ENCODE measurements around the gene HMGN1.
A peak's percentile ranks its signal among the peaks of the same experiment; 100 is the strongest.

Gene HMGN1

GRCh38 chr21:39332175-39332574 is 16.7 kb downstream of the HMGN1 start:
- no peak for TF ChIP-seq CTCF (IDR thresholded peaks at IDR 0.05)
- no peak overlapping the region for H3K4me3 ChIP-seq
- H3K27ac ChIP-seq, result no peak overlapping the region
- no peak for DNase-seq (ENCODE audit: low spot score)

- no peak for DNase-seq (ENCODE audit: low spot score)
- no peak overlapping the region for H3K27ac ChIP-seq
- H3K4me3 ChIP-seq, result no peak overlapping the region
- TF ChIP-seq CTCF (IDR thresholded peaks at IDR 0.05), result no peak
These were observed 18.9 kb downstream of the HMGN1 start for GRCh38 chr21:39330001-39330400.

- DNase-seq (ENCODE audit: low spot score), result no peak
- H3K27ac ChIP-seq, result no peak overlapping the region
- no peak overlapping the region for H3K4me3 ChIP-seq
- TF ChIP-seq CTCF (IDR thresholded peaks at IDR 0.05), result no peak
These were observed 21.2 kb downstream of the HMGN1 start for GRCh38 chr21:39327727-39328126.

GRCh38 chr21:39326607-39327307 is 22.1 kb downstream of the HMGN1 start:
- H3K4me3 ChIP-seq, result no peak overlapping the region
- DNase-seq (ENCODE audit: low spot score), result no peak
- no peak for TF ChIP-seq CTCF (IDR thresholded peaks at IDR 0.05)
- H3K27ac ChIP-seq, result no peak overlapping the region

GRCh38 chr21:39325458-39325857 is 23.4 kb downstream of the HMGN1 start:
- no peak for TF ChIP-seq CTCF (IDR thresholded peaks at IDR 0.05)
- no peak overlapping the region for H3K4me3 ChIP-seq
- DNase-seq (ENCODE audit: low spot score), result no peak
- no peak overlapping the region for H3K27ac ChIP-seq

- DNase-seq (ENCODE audit: low spot score), result no peak
- TF ChIP-seq CTCF (IDR thresholded peaks at IDR 0.05), result no peak
- Histone ChIP-seq H3K27ac (no peak overlapping the region), H3K4me3 (no peak overlapping the region)
These were observed 27.5 kb downstream of the HMGN1 start for GRCh38 chr21:39321424-39321823.

GRCh38 chr21:39319814-39320332 is 29.0 kb downstream of the HMGN1 start:
- no peak for TF ChIP-seq CTCF (IDR thresholded peaks at IDR 0.05)
- H3K4me3 ChIP-seq, result no peak overlapping the region
- no peak for DNase-seq (ENCODE audit: low spot score)
- peak overlapping the region in 1 of 2 donors; percentile 24 for H3K27ac ChIP-seq

Data from coronary artery (tissue), 2 donors.